ES-I3 (cell line): ENCODE results near the gene RFTN1.

ENCODE experiments used
- H3K36me3 ChIP-seq: 2 replicates; pipeline ENCODE4 v1.6.1; 2013; ENCODE audit warnings: mild to moderate bottlenecking, low read length, control low read depth, moderate library complexity; ENCODE audit not compliant: insufficient read depth
- H3K4me1 ChIP-seq: 2 replicates; pipeline ENCODE4 v1.6.1; 2013; ENCODE audit warnings: mild to moderate bottlenecking, control low read depth, low read length; ENCODE audit not compliant: insufficient read depth
- H3K9ac ChIP-seq: 2 replicates; pipeline ENCODE4 v1.6.1; 2013; ENCODE audit warnings: low read depth, mild to moderate bottlenecking, low read length, moderate library complexity
- H3K9me3 ChIP-seq: 2 replicates; pipeline ENCODE4 v1.6.1; 2013; ENCODE audit warnings: mild to moderate bottlenecking, low read length, moderate library complexity; ENCODE audit not compliant: control insufficient read depth, insufficient read depth

The RFTN1 gene

DNA sequence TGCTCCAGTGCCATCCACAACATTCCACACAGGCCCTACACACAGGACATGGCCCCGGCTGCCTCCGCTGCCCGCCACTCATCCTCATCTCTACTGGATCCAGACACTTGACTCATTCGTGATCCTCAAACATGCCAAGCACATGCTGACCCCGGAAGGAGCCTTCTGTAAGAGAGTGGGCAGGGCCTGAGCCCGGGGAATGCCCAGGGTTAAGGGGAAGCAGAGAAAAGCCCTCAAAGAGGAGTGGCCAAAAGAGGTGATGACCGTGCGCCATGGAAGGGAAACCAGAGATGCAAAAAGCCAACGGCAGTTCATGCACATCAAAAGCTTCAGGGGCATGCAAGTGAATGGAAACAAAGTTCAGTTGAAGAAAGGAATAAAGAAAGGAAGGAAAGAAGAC is 46.1 kb downstream of the RFTN1 start:
- Histone ChIP-seq H3K36me3 (no peaks in the 10 kb centered on the region), H3K9me3 (no peaks in the 10 kb centered on the region), H3K9ac (no peak overlapping the region), H3K4me1 (no peaks in the 10 kb centered on the region)

DNA sequence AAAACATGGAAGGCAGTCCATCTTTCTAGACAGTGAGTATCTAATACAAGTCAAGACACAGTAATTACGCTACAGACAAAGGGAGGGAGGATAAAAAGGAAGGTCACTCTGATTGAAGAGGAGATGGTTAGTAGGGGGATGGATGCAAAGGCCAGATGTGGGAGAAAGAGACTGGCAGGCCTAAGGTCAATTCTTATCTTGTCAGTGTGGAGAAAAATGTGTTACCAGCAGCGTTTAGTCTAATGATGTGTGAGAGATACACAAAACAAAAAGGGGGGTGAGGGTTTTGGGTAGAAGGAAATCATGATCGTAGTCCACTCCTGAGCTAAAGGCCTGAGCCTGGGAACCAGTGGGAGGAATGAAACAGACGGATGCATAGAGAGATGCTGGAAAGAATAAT is 46.7 kb downstream of the RFTN1 start:
- H3K4me1 ChIP-seq = no peaks in the 10 kb centered on the region
- no peak overlapping the region for H3K9ac ChIP-seq
- no peaks in the 10 kb centered on the region for H3K36me3 ChIP-seq
- H3K9me3 ChIP-seq = no peaks in the 10 kb centered on the region

DNA sequence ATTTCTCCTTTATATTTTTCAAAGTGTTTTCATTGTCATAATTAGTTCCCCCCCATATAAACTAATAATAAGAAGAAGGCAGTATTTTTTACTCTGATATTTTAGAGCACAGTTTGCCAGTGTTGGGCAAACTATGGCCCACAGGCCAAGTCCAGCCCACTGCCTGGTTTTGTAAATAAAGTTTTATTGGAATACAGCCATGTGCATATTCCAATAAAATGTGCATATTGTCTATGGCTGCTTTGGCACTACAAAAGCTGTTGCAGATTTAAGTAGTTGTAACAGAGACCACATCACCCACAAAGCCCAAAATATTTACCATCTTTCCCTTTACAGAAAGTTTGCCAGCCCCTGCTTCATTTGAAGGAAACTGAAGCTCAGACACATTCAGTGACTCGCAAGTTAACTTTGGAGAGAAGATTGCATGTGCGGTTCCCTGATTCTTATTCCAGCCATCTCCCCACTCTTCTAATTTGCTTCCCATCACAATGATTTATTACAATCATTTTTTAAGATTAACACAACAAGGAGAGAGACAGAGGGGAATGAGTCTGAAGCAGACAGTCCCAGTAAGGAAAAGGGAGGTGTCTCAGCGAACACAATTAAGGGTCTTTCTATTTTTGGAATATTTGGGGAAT is 48.9 kb downstream of the RFTN1 start:
- Histone ChIP-seq H3K9me3 (no peaks in the 10 kb centered on the region), H3K36me3 (no peaks in the 10 kb centered on the region), H3K4me1 (no peaks in the 10 kb centered on the region), H3K9ac (no peak overlapping the region)

- Histone ChIP-seq H3K4me1 (no peaks in the 10 kb centered on the region), H3K9ac (no peak overlapping the region), H3K9me3 (no peaks in the 10 kb centered on the region), H3K36me3 (no peaks in the 10 kb centered on the region)
Observed at GRCh38 chr3:16463914-16464313, 49.6 kb downstream of the RFTN1 start.

- H3K36me3 ChIP-seq = no peaks in the 10 kb centered on the region
- H3K4me1 ChIP-seq = no peaks in the 10 kb centered on the region
- no peak overlapping the region for H3K9ac ChIP-seq
- no peaks in the 10 kb centered on the region; the same call in 1 of the 2 replicates for H3K9me3 ChIP-seq
Observed at GRCh38 chr3:16463119-16463518, 50.4 kb downstream of the RFTN1 start.

- Histone ChIP-seq H3K36me3 (no peaks in the 10 kb centered on the region), H3K9me3 (no peaks in the 10 kb centered on the region; the same call in 1 of the 2 replicates), H3K9ac (no peak overlapping the region), H3K4me1 (no peaks in the 10 kb centered on the region)
Observed at GRCh38 chr3:16462679-16463078, 50.8 kb downstream of the RFTN1 start.

GRCh38 chr3:16461463-16462245 is 51.8 kb downstream of the RFTN1 start:
- Histone ChIP-seq H3K9me3 (no peaks in the 10 kb centered on the region; the same call in 1 of the 2 replicates), H3K9ac (no peak overlapping the region), H3K36me3 (no peaks in the 10 kb centered on the region), H3K4me1 (no peaks in the 10 kb centered on the region)

DNA sequence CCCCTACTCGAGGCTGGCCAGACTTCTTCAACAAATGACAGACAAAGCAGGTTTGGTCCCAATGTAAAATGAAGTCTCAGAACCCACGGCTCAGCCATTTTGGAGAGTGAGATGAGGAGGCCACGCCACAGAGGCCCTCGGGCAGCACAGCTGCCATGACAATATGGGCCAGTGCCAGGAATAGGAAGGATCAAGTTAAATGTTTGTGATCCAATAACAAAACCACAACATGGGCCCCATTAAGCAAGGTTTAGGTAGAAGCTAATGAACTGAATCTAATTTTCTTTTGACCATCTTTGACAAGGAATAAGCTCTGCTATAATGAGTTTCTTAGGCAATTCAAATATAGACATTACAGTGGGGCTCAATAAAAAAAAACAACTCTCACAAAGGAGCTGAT is 52.6 kb downstream of the RFTN1 start:
- H3K4me1 ChIP-seq = 0 out of 2 replicates have a peak, but pooled peaks cover 4% of the 10 kb centered on the region
- H3K9me3 ChIP-seq = no peaks in the 10 kb centered on the region; the same call in 1 of the 2 replicates
- no peaks in the 10 kb centered on the region for H3K36me3 ChIP-seq
- H3K9ac ChIP-seq = no peak overlapping the region

DNA sequence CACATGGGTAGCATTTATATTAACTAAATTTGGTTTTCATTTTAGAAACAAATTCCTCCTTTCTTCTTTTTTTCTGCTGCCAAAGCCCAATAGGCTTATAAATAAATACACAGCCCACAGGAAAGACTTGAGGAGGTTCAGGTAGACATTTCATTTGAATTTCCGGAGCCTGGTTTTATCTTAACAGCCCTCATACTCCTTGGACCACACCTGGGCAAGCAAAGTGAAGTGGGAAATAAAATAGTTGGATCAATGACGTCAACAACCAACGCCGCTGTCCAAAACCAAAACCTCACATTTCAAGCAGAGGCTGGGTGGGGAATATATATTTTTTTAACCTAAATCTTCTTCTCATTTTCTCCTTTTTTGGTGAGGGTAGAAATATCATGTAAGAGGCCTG is 53.2 kb downstream of the RFTN1 start:
- no peak overlapping the region for H3K9ac ChIP-seq
- H3K4me1 ChIP-seq = peaks cover 9% of the 10 kb centered on the region
- H3K36me3 ChIP-seq = no peaks in the 10 kb centered on the region
- H3K9me3 ChIP-seq = no peaks in the 10 kb centered on the region; the same call in 1 of the 2 replicates

GRCh38 chr3:16456784-16457415 is 56.6 kb downstream of the RFTN1 start:
- Histone ChIP-seq H3K36me3 (no peaks in the 10 kb centered on the region), H3K9me3 (no peaks in the 10 kb centered on the region; the same call in 1 of the 2 replicates), H3K9ac (no peak overlapping the region), H3K4me1 (peaks cover 14% of the 10 kb centered on the region)

GRCh38 chr3:16455966-16456365 is 57.5 kb downstream of the RFTN1 start:
- no peaks in the 10 kb centered on the region for H3K36me3 ChIP-seq
- no peak overlapping the region for H3K9ac ChIP-seq
- H3K4me1 ChIP-seq = peaks cover 14% of the 10 kb centered on the region
- H3K9me3 ChIP-seq = no peaks in the 10 kb centered on the region; the same call in 1 of the 2 replicates

DNA sequence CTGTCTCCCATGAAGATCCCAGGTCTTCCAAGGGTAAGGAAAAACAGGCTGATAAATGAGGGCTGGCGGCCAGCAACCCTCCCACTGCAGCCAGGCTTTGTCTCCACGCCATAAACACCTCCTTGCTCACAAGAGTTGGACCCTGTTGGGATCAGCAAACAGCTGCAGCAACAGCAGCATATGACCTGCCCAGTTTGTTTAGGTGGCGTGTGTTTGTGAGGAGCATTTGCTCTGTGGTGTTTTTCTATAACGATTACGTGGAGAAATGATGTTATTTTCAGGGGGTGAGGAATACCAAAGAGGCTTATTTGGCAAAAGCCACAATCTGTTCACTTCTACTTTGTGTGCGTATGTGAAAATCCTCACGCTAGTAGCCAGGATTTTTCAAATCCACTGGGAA is 58.5 kb downstream of the RFTN1 start:
- Histone ChIP-seq H3K9ac (no peak overlapping the region), H3K36me3 (no peaks in the 10 kb centered on the region), H3K4me1 (peaks cover 14% of the 10 kb centered on the region), H3K9me3 (no peaks in the 10 kb centered on the region; the same call in 1 of the 2 replicates)

DNA sequence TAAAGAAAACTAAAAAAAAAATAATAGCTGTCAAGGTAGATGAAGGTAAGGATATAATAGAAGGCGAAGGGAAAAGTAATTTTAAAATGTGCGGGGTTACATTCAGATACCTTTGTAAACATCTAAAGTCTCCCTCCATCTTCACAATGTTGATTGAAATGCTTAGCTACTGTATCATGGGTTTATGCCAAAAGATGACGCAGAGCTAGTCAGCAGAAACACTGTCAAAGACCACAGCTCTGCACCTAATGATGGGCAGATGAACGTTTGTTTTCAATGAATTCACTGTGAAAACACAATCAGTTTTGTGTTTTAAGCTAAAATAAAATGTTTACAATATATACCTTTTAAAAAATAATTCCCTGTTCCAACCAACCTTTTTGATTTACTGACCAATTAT is 61.2 kb downstream of the RFTN1 start:
- peaks cover 28% of the 10 kb centered on the region for H3K4me1 ChIP-seq
- H3K9ac ChIP-seq = no peak overlapping the region
- no peaks in the 10 kb centered on the region for H3K9me3 ChIP-seq
- H3K36me3 ChIP-seq = no peaks in the 10 kb centered on the region

GRCh38 chr3:16449369-16449768 is 64.1 kb downstream of the RFTN1 start:
- no peaks in the 10 kb centered on the region for H3K36me3 ChIP-seq
- peaks cover 14% of the 10 kb centered on the region for H3K4me1 ChIP-seq
- no peaks in the 10 kb centered on the region for H3K9me3 ChIP-seq
- H3K9ac ChIP-seq = no peak overlapping the region
